ENCODE results near the gene BLTP3A.
A peak's percentile ranks its signal among the peaks of the same experiment; 100 is the strongest.
"Not testable (repeated sequence)": the region's sequence is repeated elsewhere in the genome, so short reads cannot be mapped to it uniquely, and the experiment has no call there.

Gene BLTP3A

GRCh38 chr6:34791701-34792604 is at the start of gene BLTP3A:
TSS of gene BLTP3A (plus strand) at chr6:34792083. CDS start at chr6:34792251, 168 bp downstream.
- DNase-seq, result peak; percentile 72

DNA sequence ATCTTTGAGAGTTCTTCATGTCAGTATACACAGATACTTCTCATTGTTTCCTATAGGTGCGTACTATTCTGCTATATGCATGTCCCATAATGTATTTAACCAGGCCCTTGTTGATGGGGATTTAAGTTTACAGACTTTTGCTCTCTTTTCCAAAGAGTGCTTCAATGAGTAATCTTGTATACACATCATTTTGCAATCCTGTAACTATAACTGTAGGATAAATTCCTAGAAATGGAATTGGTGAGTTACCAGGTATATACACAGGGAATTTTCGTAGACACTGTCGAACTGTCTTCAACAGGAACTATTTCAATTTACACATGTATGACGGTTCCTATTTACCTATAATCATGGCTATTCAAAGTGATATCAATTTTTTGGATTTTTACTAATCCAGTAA is 49.8 kb upstream of the BLTP3A start:
- DNase-seq, result no peak

DNA sequence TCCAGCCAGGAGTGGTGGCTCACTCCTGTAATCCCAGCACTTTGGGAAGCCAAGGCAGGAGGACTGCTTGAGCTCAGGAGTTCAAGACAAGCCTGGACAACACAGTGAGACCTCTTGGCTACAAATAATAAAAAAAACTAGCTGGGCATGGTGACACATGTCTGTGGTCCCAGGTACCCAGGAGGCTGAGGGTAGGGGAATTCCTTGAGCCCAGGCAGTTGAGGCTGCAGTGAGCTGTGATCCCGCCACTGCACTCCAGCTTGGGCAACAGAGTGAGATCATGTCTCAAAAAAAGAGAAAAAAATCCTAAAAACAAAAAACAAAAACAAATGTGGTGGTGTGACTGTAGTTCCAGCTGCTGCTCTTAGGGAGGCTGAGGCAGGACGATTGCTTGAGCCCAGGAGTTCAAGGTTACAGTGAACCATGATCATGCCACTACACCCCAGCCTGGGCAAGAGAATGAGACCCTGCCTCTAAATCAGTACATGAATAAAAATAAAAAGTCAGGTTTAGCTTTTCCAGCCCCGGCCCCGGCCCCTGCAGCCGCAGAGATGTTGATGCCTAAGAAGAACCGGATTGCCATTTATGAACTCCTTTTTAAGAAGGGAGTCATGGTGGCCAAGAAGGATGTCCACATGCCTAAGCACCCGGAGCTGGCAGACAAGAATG is 48.1 kb upstream of the BLTP3A start:
- no peak for DNase-seq

DNA sequence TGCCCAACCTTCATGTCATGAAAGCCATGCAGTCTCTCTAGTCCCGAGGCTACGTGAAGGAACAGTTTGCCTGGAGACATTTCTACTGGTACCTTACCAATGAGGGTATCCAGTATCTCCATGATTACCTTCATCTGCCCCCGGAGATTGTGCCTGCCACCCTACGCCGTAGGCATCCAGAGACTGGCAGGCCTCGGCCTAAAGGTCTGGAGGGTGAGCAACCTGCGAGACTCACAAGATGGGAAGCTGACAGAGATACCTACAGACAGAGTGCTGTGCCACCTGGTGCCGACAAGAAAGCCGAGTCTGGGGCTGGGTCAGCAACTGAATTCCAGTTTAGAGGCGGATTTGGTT is 47.6 kb upstream of the BLTP3A start:
- DNase-seq, result not testable (repeated sequence)

- no peak for DNase-seq
Measured at GRCh38 chr6:34745277-34746103, 46.4 kb upstream of the BLTP3A start.

DNA sequence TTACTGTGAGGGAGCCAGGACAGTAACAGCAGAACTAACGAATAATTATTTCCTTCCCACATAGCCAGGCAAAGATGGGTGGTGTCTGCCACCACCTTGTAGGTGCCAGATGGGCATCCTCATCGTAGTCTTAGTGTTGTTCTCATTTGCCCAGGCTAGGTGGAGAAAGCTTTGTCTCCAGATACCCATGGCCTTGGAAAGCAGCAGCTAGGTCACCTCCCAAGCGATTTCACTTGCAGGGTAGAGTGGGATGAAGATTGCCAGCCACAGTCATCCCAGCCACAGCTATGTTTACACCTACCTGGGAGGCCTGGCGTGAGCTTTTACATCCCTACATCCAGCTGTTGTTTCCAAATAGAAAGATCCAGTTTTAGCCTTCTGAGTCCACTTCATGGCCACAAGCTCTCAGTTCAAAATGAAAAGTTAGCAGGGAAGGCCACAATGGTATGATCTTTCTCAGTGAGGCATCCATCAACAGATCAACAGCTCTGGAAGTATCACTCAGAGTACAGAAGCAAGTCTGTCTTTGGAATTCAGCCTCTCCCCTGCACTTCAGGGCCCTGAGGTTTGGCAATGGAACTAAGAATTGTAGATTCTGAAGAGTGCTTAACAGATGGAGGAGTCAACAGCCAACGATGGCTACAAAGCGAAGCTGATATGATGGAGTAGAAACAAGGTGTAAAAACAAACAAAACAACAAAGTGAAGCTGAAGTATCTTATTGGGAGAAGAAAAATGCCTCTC is 45.6 kb upstream of the BLTP3A start:
- DNase-seq, result no peak

DNA sequence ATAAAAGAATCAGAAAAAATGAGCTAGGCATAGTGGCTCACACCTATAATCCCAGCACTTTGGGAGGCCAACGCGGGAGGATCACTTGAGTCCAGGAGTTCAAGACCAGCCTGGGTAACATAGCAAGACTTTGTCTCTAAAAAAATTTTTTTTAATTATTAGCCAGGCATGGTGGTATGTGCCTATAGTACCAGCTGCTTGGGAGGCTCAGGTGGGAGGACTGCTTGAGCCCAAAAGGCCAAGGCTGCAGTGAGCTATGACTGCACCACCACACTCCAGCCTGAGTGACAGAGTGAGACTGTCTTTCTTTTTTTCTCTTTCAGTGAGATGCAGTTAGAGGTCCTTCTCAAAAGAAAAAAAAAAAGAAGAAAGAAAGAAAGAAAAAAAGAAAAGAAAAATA is 43.1 kb upstream of the BLTP3A start:
- no peak for DNase-seq

DNA sequence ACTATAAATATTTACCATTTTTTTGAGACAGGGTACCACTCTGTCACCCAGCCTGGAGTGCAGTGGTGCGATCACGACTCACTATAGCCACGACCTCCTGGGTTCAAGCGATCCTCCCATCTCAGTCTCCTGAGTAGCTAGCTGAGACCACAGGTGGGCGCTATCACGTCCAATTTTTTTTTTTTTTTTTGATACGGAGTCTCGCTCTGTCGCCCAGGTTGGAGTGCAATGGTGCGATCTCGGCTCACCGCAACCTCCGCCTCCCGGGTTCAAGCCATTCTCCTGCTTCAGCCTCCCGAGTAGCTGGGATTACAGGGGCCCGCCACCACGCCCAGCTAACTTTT is 35.4 kb upstream of the BLTP3A start:
- DNase-seq, result peak; percentile 58

DNA sequence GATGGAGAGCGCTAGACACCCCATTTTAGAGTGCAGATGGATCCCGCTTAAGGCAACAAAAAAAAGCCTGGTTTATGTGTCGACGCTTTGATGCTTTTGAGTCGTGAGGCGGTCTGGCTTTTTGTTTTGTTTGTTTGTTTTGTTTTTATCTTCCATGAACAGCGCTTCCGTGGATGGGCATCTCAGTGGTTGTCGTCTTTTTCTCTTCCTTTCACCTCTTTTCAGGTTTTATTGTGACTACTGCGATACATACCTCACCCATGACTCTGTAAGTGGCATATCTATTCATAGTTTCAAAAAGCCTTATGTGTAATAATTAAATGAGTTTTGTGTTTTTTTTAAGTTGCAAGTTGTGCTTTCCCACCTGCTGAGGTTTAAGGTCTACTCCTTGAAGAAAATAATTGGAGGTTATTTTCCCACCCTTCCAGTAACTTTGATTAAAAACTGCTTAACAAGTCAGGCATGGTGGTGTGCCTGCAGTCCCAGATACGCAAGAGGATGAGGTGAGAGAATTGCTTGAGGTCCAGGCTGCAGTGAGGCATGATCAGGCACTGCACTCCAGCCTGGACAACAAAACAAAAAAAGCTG is 34.1 kb upstream of the BLTP3A start:
- no peak for DNase-seq

GRCh38 chr6:34760108-34760507 is 31.8 kb upstream of the BLTP3A start:
- no peak for DNase-seq

DNA sequence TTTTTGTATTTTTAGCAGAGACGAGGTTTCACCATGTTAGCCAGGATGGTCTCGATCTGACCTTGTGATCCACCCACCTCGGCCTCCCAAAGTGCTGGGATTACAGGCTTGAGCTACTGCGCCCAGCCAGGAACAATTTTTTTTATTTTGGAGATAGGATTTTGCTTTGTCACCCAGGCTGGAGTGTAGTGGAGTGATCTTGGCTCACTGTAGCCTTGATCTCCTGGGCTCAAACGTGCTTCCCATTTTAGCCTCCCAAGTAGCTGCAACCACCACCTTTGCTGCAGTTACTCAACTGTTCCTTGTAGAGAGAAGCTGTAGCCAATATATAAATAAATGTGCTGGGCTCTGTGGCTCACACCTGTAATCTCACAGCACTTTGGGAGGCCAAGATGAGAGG is 30.2 kb upstream of the BLTP3A start:
- not testable (repeated sequence) for DNase-seq

DNA sequence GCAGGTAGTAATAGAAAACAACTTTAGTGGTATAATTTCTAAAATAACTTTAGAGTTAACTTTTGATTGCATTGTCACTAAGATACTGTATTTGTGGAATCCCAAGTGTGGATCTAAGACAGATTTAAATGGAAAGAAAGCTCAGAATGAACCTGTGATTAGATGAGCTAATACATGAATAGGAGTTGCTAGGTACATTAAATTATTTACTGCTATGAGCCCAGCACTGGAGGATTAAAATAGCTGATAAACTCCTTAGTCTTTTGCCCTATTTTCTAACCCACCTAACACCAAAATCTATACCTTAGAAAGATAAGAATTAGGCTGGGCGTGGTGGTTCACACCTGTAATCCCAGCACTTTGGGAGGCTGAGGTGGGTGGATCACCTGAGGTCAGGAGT is 23.7 kb upstream of the BLTP3A start:
- DNase-seq, result no peak

DNA sequence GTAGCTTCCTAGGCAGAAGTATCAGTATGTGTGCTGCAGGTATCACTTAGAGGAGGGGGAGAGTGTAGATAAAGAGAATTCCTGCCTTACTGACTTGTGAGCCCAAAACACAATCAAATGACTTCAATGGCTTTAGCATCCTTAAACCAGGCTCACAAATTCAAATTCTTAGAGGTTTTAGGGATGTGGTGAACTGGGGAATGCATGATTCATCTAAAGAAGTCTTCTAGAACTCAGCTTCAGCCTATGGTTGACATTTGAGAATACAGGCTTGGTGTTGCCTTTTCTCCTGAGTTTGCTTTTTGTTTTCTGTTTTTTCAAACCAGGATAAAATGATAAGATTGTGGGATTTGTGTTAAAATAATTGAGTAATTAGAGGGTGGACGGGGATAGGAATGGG is 20.2 kb upstream of the BLTP3A start:
- no peak for DNase-seq

DNA sequence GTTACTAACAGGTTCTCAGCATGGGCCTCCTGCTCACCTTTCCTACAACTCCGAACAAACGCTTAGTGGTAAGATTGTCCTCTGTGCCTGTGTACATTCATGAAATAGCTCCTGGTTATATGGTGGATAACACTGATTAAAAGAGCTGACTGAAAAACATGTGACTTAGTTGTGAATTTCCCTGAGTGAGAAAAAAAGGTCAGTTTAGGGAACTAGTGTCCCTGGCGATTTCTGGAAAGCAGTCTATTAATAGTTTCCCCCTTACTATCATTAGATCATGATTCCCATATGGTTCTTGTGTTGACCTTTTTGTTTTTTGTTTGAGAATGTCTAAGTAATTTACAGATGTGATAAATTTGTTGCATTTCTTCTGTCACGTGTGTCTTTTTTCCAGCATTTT is 18.9 kb upstream of the BLTP3A start:
- no peak for DNase-seq

GRCh38 chr6:34773916-34774315 is 18.0 kb upstream of the BLTP3A start:
- no peak for DNase-seq

DNA sequence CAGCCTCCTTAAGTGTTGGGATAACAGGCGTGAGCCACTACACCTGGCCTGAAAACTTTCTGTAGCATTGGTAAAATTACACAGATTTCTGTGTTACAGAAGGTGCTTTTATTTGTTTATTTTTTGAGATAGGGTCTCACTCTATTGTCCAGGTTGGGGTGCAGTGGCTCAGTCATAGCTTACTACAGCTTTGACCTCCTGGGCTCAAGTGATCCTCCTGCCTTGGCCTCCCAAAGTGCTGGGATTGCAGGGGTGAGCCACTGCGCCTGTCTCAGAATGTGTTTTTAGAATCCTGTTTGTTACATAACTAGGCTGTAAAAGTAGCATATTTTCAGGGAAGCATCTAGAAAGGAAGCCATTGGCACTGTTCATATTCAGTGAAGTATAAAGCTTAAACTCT is 16.9 kb upstream of the BLTP3A start:
- no peak for DNase-seq

- DNase-seq, result not testable (repeated sequence)
Measured at GRCh38 chr6:34785375-34785774, 6.5 kb upstream of the BLTP3A start.

GRCh38 chr6:34787152-34787551 is 4.7 kb upstream of the BLTP3A start:
- DNase-seq, result not testable (repeated sequence)

DNA sequence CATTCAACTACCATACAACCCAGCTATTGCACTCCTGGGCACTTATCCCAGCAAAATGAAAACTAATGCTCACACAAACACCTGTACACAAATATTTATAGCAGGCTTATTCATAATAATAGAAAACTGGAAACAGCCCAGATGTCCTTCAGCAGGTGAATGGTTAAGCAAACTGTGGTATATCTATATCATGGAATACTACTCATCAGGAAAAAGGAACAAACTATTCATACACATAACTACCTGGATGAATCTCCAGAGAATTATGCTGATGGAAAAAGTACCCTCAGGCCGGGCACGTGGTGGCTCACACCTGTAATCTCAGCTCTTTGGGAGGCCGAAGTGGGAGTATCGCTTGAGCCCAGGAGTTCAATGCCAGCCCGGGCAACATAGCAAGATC is 3.8 kb upstream of the BLTP3A start:
- DNase-seq, result no peak

GRCh38 chr6:34791164-34791700 is 651 bp upstream of the BLTP3A start:
- DNase-seq, result peak; percentile 46

DNA sequence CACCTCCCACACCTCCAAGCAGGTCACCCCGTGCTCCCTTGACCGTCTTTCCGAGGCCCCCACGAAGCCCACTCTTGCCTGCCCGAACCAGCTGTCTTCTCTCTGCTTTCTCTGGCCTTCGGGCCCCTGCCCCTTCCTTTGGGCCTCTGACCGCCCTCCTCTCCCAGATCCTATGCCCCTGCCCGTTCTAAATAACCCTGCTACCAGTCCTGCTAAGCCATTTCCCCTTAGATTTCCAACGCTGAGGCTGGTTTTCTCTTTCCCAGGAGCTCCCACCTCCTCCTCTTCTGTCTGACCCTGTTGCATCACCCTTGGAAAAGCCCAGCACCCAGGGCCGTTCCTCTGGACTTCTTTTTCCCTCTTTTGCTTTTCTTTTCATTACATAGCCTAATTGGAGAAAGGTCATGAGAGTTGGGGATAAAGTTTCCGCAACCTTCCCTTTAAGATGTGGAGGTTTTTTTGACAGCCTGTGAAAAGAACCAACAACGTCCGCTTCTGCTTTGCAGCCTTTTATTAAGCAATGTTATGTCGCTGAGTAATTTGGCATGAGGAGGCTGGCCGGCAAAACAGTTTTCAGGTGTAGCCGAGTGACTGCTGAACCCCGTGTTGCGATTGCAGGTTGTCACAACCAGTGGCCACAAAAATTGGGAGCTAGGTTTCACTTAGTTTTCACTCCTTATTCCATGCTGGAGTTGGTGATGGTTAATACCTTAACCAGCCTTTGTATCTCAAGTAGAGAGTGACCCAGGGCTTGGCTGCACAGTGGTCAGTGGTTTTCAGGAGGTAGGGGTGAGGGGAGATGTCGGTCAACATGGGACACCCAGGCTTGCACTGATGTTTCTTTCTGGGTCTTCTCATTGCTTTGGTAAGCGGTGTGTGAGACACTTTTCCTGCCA is 970 bp downstream of the BLTP3A start:
- peak; percentile 23 for DNase-seq
